PFSK-1 (cell line): ENCODE measurements around the gene IGSF11.

ENCODE experiments used
- FOXP2 ChIP-seq: optimal IDR thresholded peaks from 2 replicates; pipeline ENCODE3; 2011; ENCODE audit warnings: borderline replicate concordance, control low read depth, inconsistent platforms; ENCODE audit not compliant: insufficient read depth; ENCODE audit errors: extremely low read length, extremely low read depth
- POLR2AphosphoS5 ChIP-seq: IDR thresholded peaks from 2 replicates; pipeline ENCODE4 v1.6.1; 2012; ENCODE audit warnings: low read depth, mild to moderate bottlenecking, control low read depth, low read length, moderate library complexity
- SIN3A ChIP-seq: IDR thresholded peaks from 2 replicates; pipeline ENCODE4 v1.6.1; 2012; ENCODE audit warnings: mild to moderate bottlenecking, low read length, moderate library complexity, borderline replicate concordance; ENCODE audit not compliant: insufficient read depth
- TAF1 ChIP-seq: IDR thresholded peaks from 2 replicates; pipeline ENCODE4 v1.6.1; 2012; ENCODE audit warnings: low read length, control low read depth, borderline replicate concordance; ENCODE audit not compliant: insufficient read depth
- TF ChIP-seq, protein P1 (sequence below), 2 experiments: IDR thresholded peaks; 2 replicates each; pipeline versions ENCODE4 v1.6.1 to v1.8.0; 2011 to 2012; ENCODE audit warnings: low read depth in 2 of 2, low read length in 2 of 2, control low read depth in 1 of 2, inconsistent platforms in 1 of 2, mild to moderate bottlenecking in 1 of 2, moderate library complexity in 1 of 2; ENCODE audit not compliant: insufficient read depth in 1 of 2

Gene IGSF11

DNA sequence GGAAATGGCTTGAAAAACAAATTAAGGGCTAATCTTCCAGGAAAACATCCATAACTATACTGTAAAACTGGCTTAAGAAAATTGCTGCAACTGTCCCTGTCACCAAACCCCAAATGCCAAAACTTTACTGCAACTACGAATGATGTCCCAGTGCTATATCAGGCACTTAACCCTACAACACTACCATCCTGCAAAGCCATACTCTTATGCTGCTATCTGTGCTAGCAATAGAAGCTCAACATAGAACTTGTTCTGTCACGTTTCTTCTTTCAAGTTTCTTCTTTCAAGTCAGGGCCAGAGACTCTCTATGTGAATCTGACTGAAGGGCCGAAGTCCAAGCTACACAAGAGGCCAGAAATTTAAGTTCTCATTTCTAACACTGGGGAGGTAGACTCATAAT is 92.5 kb downstream of the IGSF11 start:
- TF ChIP-seq SIN3A = no peak
- TF ChIP-seq FOXP2 = no peak
- no peak for TF ChIP-seq POLR2AphosphoS5
- TF ChIP-seq TAF1 = no peak
- TF ChIP-seq, protein P1, sequence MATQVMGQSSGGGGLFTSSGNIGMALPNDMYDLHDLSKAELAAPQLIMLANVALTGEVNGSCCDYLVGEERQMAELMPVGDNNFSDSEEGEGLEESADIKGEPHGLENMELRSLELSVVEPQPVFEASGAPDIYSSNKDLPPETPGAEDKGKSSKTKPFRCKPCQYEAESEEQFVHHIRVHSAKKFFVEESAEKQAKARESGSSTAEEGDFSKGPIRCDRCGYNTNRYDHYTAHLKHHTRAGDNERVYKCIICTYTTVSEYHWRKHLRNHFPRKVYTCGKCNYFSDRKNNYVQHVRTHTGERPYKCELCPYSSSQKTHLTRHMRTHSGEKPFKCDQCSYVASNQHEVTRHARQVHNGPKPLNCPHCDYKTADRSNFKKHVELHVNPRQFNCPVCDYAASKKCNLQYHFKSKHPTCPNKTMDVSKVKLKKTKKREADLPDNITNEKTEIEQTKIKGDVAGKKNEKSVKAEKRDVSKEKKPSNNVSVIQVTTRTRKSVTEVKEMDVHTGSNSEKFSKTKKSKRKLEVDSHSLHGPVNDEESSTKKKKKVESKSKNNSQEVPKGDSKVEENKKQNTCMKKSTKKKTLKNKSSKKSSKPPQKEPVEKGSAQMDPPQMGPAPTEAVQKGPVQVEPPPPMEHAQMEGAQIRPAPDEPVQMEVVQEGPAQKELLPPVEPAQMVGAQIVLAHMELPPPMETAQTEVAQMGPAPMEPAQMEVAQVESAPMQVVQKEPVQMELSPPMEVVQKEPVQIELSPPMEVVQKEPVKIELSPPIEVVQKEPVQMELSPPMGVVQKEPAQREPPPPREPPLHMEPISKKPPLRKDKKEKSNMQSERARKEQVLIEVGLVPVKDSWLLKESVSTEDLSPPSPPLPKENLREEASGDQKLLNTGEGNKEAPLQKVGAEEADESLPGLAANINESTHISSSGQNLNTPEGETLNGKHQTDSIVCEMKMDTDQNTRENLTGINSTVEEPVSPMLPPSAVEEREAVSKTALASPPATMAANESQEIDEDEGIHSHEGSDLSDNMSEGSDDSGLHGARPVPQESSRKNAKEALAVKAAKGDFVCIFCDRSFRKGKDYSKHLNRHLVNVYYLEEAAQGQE (IDR thresholded peaks at IDR 0.05; ENCODE audit: insufficient read depth in 1 of 2, low read depth in 2 of 2, low read length in 2 of 2) = no peak

DNA sequence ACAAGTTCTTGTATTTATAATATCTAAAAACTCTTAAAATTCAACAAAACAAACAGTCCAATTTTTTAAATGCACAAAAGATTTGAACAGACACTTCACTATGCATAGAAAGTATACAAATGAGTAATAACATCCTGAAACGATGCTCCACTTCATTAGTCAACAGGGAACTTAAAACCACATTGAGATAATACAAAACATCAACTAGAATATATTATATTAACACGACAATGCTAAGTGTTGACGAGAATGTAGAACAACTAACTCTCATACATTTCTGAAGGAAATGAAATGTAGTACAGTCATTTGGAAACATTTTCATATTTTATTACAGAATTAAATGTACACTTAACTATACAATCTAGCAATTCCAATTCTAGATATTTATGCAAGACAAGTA is 93.4 kb downstream of the IGSF11 start:
- TF ChIP-seq, protein P1 (IDR thresholded peaks at IDR 0.05; ENCODE audit: insufficient read depth in 1 of 2, low read depth in 2 of 2, low read length in 2 of 2) = no peak
- TF ChIP-seq FOXP2 = no peak
- no peak for TF ChIP-seq SIN3A
- no peak for TF ChIP-seq TAF1
- TF ChIP-seq POLR2AphosphoS5 = no peak

DNA sequence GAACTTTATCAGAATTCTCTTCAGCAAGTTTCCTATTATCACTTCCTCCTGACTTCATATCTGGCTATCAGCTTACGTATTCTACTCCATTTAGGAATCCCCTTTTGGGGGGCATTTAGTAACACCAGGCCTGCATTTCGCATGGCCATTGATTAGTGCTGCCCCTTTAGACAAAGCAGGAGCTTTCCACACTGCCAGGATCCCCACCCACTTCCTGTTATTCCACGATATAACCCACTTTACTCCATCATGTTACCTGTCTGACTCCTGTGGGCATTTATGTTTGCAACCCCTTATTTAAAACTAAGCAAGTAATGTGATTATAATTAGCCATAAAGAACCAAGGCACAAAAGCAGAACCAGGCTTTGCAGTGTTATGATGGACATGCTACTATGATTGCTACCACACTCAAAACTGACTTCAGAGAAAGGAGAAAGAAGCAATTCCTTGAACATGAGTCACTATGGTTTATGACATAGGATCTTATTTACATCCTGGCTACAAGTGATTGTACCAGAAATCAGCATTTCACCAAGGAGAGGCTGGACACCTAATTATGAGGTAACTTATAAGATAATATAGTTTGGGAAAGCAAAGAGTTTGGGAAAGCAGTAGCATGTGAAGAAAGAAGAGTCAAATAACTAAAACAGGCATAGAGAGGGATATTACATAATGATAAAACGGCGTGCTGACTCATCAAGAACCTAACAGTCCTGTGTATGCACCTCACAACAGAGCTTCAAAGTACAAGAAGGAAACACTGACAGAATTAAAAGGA is 96.3 kb downstream of the IGSF11 start:
- TF ChIP-seq, protein P1 (IDR thresholded peaks at IDR 0.05; ENCODE audit: insufficient read depth in 1 of 2, low read depth in 2 of 2, low read length in 2 of 2) = no peak
- no peak for TF ChIP-seq POLR2AphosphoS5
- TF ChIP-seq FOXP2 = no peak
- TF ChIP-seq SIN3A = no peak
- TF ChIP-seq TAF1 = no peak

- TF ChIP-seq FOXP2 (no peak), SIN3A (no peak), TAF1 (no peak), POLR2AphosphoS5 (no peak)
- TF ChIP-seq, protein P1 (IDR thresholded peaks at IDR 0.05; ENCODE audit: insufficient read depth in 1 of 2, low read depth in 2 of 2, low read length in 2 of 2) = no peak
These were observed 97.8 kb downstream of the IGSF11 start for GRCh38 chr3:118936811-118937210.
